Measurements from ENCODE around the gene CD58. TPM values are rescaled to one million over a fixed set of nuclear protein-coding genes. Genes with fewer than 3 reads are reported as not detected.

The CD58 gene
- total RNA-seq, 1 donor from 2014 or later: 7.0 TPM

Small RNA genes lying within 50 kb of the gene (microRNA-seq; reads per million reads assigned to microRNA genes)
- not detected for gene MIR548AC (ENCODE audit: borderline number of aligned reads, unreplicated experiment)

Other genes starting within 250 kb of the CD58 start
- 325 and 332 TPM in 2 replicates for gene ATP1A1, start 197.8 kb downstream of the CD58 start, total RNA-seq
- 41.5 and 43.3 TPM in 2 replicates for gene IGSF3, start 96.7 kb upstream of the CD58 start, total RNA-seq
- gene CD2, start 183.4 kb upstream of the CD58 start, total RNA-seq: not detected in 2 replicates